GM18858 (cell line): Measurements from ENCODE around the gene ANKRD31.

Experiments
- ATAC-seq: cut with Tn5 transposase; IDR thresholded peaks from one replicate; pipeline ENCODE4 v1.9.1; 2021; ENCODE audit not compliant: unreplicated experiment

ANKRD31 gene

GRCh38 chr5:75043633-75044264 is 192.9 kb downstream of the ANKRD31 start:
- no peak for ATAC-seq

GRCh38 chr5:75042522-75042921 is 194.2 kb downstream of the ANKRD31 start:
- ATAC-seq = no peak

DNA sequence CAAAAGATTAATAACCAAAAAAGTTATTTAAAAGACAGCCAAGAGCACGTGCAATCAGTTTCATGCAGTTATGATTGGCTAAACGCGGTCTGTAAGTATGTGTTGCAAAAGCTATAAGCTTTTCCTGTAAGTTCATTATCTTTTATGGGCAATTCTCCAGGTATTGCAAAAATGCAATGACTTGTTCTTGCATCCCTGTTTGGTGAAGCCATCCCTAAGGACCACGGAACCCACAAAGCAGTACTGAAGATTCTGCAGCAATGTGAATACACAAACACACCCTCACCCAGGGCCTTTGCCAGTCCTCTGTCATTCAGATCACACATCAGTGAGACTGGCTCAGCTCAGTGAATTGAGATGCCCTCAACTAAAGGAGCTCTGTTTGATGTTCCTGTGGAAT is 195.7 kb downstream of the ANKRD31 start:
- no peak for ATAC-seq

GRCh38 chr5:75037106-75037505 is 199.6 kb downstream of the ANKRD31 start:
- no peak for ATAC-seq

DNA sequence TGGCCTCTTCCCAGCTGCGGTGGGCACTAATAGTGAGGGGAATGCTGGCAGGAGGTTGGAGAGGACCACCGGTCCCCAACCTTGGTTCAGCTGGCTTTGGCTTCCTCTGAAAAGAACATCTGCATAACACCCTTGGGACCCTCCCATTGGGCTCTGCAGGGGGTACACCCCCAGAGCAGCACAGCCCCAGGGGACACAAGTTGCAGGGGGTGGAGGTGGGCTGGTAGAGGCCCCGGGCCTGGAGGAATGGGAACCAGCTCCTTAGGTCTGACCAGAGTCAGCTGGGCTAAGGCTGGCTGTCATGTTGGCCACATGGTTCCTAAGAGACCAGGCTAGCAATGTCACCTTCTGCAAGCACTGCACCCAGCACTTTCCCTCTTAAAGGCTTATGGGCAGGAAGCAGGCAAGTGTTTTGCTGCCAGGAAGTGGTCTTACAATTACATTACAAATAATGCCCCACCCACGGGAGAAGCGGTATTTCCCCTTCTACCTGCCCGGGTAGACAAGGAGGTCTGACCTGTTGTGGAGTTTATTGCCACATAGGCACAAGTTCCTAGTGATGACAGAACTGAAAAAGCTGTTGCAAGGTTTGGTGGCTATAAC is 202.4 kb downstream of the ANKRD31 start:
- no peak for ATAC-seq

DNA sequence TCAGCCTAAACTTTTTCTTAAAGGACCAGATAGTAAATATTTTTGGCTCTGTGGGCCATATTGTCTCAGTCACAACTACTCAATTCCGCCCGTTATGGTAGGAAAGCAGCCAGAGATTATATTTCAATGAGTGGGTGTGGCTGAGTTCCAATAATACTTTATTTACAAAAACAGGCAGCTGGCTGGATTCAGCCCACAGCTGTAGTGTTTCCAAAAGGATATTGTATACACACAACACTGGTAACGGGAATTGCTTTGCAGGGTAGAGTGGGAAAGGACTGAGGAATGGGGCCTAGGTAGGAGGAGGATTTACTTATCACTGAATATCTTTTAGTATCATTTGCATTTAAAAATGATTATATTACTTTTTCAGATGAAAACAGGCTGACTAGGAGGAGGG is 205.3 kb downstream of the ANKRD31 start:
- no peak for ATAC-seq

DNA sequence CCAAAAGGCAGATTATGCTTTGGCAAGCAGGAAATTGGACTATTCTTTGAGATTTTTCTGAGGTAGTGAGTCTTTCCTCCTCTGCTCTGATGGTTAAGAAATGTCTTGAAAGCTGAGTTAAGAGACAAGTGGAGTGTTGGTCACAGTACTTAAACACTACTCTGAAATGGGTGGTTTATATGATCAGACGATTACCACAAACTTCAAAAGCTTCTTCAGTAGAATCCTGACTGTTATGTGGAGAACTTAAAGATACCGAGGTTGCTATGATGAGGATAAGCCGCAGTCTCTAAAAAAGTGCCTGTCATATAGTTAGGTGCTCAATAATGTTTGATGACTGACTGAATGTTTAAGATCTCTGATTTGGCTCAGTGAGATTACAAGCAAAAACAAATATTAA is 208.6 kb downstream of the ANKRD31 start:
- ATAC-seq = no peak

DNA sequence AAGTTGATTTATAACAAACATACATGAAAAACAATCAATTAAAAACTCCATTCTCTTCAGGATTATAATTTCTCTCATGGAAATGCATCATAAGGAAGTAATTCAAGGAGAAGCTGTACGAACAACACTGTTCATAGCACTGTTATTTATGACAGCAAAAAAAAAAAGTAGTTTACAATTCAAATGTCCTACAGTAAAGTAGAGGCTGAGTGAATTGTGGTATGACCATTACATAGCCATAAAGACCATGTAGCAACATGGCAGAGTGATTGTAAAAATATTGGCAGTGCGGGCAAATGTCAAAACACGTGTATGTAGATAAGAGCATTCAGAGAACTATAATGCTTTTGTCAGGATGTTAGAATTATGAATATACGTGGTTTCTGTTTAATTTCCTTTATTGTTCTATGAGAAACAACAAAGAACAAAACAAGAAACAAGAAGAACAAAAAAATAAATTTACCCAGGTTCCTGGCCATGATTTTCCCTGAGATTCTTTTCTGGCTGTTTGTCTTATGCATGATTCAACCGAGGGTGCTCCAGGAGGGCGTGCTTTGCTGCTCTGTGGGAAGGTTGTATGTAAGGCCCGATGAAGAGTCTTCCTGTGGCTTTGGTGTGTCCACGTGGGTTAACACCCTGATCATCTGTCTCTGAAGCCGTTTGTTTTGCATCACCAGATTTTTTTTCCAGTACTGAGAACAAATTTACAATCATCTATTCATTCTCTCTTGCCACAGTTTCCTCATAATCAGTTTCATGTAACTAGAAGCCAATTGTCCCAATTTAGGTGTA is 213.1 kb downstream of the ANKRD31 start:
- no peak for ATAC-seq

DNA sequence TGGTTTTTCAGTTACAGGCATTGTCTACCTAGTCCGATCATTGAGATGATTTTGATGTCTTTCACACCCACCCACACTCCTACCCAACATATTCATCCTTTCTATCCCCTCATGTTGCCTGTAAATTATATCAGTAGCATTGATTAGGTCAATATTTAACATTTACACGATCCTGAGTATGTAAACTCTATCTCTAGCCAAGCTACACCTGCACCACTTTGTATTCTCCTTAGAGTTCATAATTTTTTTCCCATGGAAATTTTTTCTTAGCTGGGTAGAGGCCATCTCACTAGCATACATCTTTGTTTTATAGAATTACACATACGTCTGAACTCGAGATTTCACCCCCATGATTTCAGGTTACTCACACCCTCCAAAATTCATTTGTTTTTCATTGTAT is 214.9 kb downstream of the ANKRD31 start:
- no peak for ATAC-seq

- no peak for ATAC-seq
Measured at GRCh38 chr5:75021219-75021618, 215.5 kb downstream of the ANKRD31 start.

DNA sequence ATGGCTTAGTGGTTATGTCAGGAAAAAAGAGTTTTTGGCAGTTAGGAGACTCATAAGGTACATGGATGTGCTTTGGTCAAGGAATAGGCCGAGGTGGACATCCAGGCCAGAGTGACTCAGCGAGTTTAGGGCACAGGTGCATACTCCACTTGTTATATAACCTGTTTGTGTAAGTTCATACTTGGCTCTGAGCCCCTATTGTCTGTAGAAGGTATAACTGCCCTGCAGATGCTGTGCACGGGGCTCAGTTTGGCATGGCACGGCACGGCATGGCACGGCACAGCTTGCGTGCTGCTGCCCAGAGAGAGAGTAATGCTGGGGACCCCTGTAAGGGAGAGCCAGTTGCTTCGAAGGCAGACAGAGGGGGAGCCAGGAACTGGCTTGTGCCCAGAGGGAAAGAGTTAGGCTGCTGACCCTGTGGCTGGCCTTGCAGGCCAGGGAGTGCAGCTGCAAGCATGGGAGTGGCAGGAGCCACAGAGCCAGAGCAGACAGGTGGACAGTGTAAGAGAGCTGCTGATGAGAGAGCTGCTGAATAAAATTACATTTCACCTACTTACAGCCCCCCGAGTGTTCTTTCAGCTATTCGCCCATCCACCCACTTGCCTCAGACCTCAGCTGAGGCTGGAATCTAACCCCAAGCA is 216.5 kb downstream of the ANKRD31 start:
- no peak for ATAC-seq

GRCh38 chr5:75018805-75019587 is 217.7 kb downstream of the ANKRD31 start:
- no peak for ATAC-seq
